GM21619 (cell line): ENCODE data around the gene TTBK1.

ENCODE experiments used
- ATAC-seq: cut with Tn5 transposase; IDR thresholded peaks from one replicate; pipeline ENCODE4 v1.9.1; 2021; ENCODE audit not compliant: unreplicated experiment

Gene TTBK1

GRCh38 chr6:43254138-43254817 lies 11.0 kb downstream of the TTBK1 start:
- ATAC-seq: no peak

- no peak for ATAC-seq
Observed at GRCh38 chr6:43254846-43255245, 11.6 kb downstream of the TTBK1 start.

GRCh38 chr6:43255408-43256054 lies 12.2 kb downstream of the TTBK1 start:
- no peak for ATAC-seq

- no peak for ATAC-seq
Observed at GRCh38 chr6:43256670-43257366, 13.5 kb downstream of the TTBK1 start.

- no peak for ATAC-seq
Observed at GRCh38 chr6:43257367-43258145, 14.3 kb downstream of the TTBK1 start.

- no peak for ATAC-seq
Observed at GRCh38 chr6:43258180-43258579, 14.9 kb downstream of the TTBK1 start.

GRCh38 chr6:43258807-43259686 lies 15.8 kb downstream of the TTBK1 start:
- ATAC-seq: no peak

- no peak for ATAC-seq
Observed at GRCh38 chr6:43260791-43261190, 17.5 kb downstream of the TTBK1 start.

- no peak for ATAC-seq
Observed at GRCh38 chr6:43261198-43261597, 17.9 kb downstream of the TTBK1 start.

GRCh38 chr6:43262000-43262779 lies 18.9 kb downstream of the TTBK1 start:
- no peak for ATAC-seq

GRCh38 chr6:43262780-43263313 lies 19.6 kb downstream of the TTBK1 start:
- no peak for ATAC-seq

GRCh38 chr6:43263314-43264178 lies 20.3 kb downstream of the TTBK1 start:
- peak; percentile 93 for ATAC-seq

- ATAC-seq: no peak
Observed at GRCh38 chr6:43264599-43265145, 21.4 kb downstream of the TTBK1 start.

GRCh38 chr6:43265564-43265963 lies 22.3 kb downstream of the TTBK1 start:
- ATAC-seq: no peak

GRCh38 chr6:43267619-43268354 lies 24.5 kb downstream of the TTBK1 start:
- no peak for ATAC-seq

GRCh38 chr6:43268355-43268700 lies 25.0 kb downstream of the TTBK1 start:
- no peak for ATAC-seq

GRCh38 chr6:43268782-43269272 lies 25.5 kb downstream of the TTBK1 start:
- no peak for ATAC-seq
